SK-N-SH (cell line): ENCODE data around the gene SLC10A7.

ENCODE experiments used
- CHD2 ChIP-seq: fragments of 150-350 bp; IDR thresholded peaks from 2 replicates; pipeline ENCODE4 v1.6.1; 2018; ENCODE audit warnings: low read length; ENCODE audit not compliant: partially characterized antibody
- ELF1 ChIP-seq: IDR thresholded peaks from 2 replicates; pipeline ENCODE4 v1.4.0; 2012
- EZH2phosphoT487 ChIP-seq: fragments of 200-600 bp; sonication (generic); IDR thresholded peaks from 2 replicates; pipeline ENCODE4 v1.6.1; 2017; ENCODE audit warnings: low read depth, mixed run types, mild to moderate bottlenecking, antibody characterized with exemption, moderate library complexity, borderline replicate concordance
- MXI1 ChIP-seq: IDR thresholded peaks from 2 replicates; pipeline ENCODE4 v1.6.1; 2012; ENCODE audit warnings: mild to moderate bottlenecking, low read depth, low read length, improper control_type of control experiment
- SIN3A ChIP-seq: IDR thresholded peaks from 2 replicates; pipeline ENCODE4 v1.6.1; 2012; ENCODE audit warnings: low read depth, mild to moderate bottlenecking, low read length, moderate library complexity, borderline replicate concordance
- SMC3 ChIP-seq: IDR thresholded peaks from 2 replicates; pipeline ENCODE4 v1.6.1; 2012; ENCODE audit warnings: low read depth, low read length, improper control_type of control experiment
- TF ChIP-seq, protein P1 (sequence below): fragments of 200-600 bp; sonication (generic); IDR thresholded peaks from 2 replicates; pipeline ENCODE4 v1.6.1; 2017; ENCODE audit warnings: antibody characterized with exemption, mild to moderate bottlenecking, moderate library complexity
- TF ChIP-seq, protein P2 (sequence below): IDR thresholded peaks from 2 replicates; pipeline ENCODE4 v1.6.1; 2012; ENCODE audit warnings: mild to moderate bottlenecking, low read depth, low read length, moderate library complexity

DNA sequence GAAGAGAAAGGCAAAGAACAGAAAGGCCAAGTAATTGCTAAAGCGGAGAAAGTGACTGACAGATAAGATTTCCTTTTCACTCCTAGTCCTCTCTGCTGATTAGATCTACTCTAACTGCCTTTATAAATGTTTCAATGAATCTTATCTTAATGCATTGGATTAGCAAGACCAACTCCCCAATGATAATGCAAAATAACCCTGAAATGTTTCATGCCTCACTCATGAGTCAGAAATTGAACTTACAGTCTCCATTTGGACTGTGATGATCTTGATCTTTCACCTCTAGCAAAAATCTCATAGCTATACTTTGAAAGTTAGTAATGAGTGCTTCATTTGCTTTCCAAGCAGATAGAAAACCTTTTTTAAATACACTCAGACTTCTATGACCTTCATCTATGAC is 26.5 kb downstream of the SLC10A7 start:
- TF ChIP-seq, protein P1, sequence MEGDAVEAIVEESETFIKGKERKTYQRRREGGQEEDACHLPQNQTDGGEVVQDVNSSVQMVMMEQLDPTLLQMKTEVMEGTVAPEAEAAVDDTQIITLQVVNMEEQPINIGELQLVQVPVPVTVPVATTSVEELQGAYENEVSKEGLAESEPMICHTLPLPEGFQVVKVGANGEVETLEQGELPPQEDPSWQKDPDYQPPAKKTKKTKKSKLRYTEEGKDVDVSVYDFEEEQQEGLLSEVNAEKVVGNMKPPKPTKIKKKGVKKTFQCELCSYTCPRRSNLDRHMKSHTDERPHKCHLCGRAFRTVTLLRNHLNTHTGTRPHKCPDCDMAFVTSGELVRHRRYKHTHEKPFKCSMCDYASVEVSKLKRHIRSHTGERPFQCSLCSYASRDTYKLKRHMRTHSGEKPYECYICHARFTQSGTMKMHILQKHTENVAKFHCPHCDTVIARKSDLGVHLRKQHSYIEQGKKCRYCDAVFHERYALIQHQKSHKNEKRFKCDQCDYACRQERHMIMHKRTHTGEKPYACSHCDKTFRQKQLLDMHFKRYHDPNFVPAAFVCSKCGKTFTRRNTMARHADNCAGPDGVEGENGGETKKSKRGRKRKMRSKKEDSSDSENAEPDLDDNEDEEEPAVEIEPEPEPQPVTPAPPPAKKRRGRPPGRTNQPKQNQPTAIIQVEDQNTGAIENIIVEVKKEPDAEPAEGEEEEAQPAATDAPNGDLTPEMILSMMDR, result no peak
- no peak for TF ChIP-seq SMC3
- TF ChIP-seq, protein P2, sequence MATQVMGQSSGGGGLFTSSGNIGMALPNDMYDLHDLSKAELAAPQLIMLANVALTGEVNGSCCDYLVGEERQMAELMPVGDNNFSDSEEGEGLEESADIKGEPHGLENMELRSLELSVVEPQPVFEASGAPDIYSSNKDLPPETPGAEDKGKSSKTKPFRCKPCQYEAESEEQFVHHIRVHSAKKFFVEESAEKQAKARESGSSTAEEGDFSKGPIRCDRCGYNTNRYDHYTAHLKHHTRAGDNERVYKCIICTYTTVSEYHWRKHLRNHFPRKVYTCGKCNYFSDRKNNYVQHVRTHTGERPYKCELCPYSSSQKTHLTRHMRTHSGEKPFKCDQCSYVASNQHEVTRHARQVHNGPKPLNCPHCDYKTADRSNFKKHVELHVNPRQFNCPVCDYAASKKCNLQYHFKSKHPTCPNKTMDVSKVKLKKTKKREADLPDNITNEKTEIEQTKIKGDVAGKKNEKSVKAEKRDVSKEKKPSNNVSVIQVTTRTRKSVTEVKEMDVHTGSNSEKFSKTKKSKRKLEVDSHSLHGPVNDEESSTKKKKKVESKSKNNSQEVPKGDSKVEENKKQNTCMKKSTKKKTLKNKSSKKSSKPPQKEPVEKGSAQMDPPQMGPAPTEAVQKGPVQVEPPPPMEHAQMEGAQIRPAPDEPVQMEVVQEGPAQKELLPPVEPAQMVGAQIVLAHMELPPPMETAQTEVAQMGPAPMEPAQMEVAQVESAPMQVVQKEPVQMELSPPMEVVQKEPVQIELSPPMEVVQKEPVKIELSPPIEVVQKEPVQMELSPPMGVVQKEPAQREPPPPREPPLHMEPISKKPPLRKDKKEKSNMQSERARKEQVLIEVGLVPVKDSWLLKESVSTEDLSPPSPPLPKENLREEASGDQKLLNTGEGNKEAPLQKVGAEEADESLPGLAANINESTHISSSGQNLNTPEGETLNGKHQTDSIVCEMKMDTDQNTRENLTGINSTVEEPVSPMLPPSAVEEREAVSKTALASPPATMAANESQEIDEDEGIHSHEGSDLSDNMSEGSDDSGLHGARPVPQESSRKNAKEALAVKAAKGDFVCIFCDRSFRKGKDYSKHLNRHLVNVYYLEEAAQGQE, result no peak
- TF ChIP-seq SIN3A, result no peak
- TF ChIP-seq ELF1, result no peak
- TF ChIP-seq EZH2phosphoT487, result no peak
- no peak for TF ChIP-seq MXI1
- no peak for TF ChIP-seq CHD2
